Upper lobe of left lung (tissue), 6 donors: ENCODE data around the gene SLC25A13. TPM values are rescaled to one million over a fixed set of nuclear protein-coding genes. Genes with fewer than 3 reads are reported as not detected.

Experiments used
- ATAC-seq, 2 donors: fragments of 200-7000 bp; cut with Tn5 transposase; one replicate each; pipeline ENCODE4 v1.9.1; 2022; ENCODE audit warnings: mild to moderate bottlenecking in 2 of 2, moderate library complexity in 2 of 2; ENCODE audit not compliant: low FRiP score in 2 of 2
- DNase-seq, 2 donors: peaks; one replicate each; pipeline ENCODE4 v3.0.0-alpha.2; 2019 to 2020
- H3K27ac ChIP-seq, 4 donors: fragments of 200-600 bp; sonication (generic); one replicate each; pipeline ENCODE4 v1.5.1; 2016 to 2019
- H3K27me3 ChIP-seq, 4 donors: fragments of 200-600 bp; sonication (generic); one replicate each; pipeline ENCODE4 v1.5.1; 2017 to 2019
- H3K36me3 ChIP-seq, 4 donors: fragments of 200-600 bp; sonication (generic); one replicate each; pipeline ENCODE4 v1.5.1; 2016 to 2019
- H3K4me1 ChIP-seq, 4 donors: fragments of 200-600 bp; sonication (generic); one replicate each; pipeline ENCODE4 v1.5.1; 2018 to 2019
- H3K4me3 ChIP-seq, 4 donors: fragments of 200-600 bp; sonication (generic); one replicate each; pipeline ENCODE4 v1.5.1; 2017 to 2019; ENCODE audit warnings: mild to moderate bottlenecking in 2 of 4, moderate library complexity in 1 of 4
- H3K9me3 ChIP-seq, 4 donors: fragments of 200-600 bp; sonication (generic); one replicate each; pipeline ENCODE4 v1.5.1; 2018 to 2019
- EP300 ChIP-seq, 4 donors: sonication (generic); formaldehyde crosslinking; IDR thresholded peaks; one replicate each; pipeline ENCODE4 v1.5.1; 2017; ENCODE audit warnings: antibody characterized with exemption in 4 of 4, control low read depth in 2 of 4
- POLR2A ChIP-seq, 4 donors: fragments of 450-650 bp; IDR thresholded peaks; one replicate each; pipeline ENCODE4 v1.5.1; 2016 to 2017; ENCODE audit warnings: antibody characterized with exemption in 4 of 4, mild to moderate bottlenecking in 2 of 4
- POLR2AphosphoS5 ChIP-seq, 2 donors: sonication (generic); formaldehyde crosslinking; IDR thresholded peaks; one replicate each; pipeline ENCODE4 v1.5.1; 2017; ENCODE audit warnings: antibody characterized with exemption in 2 of 2
- WGBS, 2 donors: methylation state at CpG; one replicate each; pipeline ENCODE4 v1.1.5; 2017 to 2018; 5-methylcytosine and 5-hydroxymethylcytosine counted together
- total RNA-seq, 6 donors: library from RNA; depleted of rRNA in 4 of 6; stranded (reverse); fragments of >200 nt in 4 of 6; gene quantifications; one replicate each; pipeline versions ENCODE4 v1.1.0 to v1.2.1, GENCODE V29; 2016 to 2021
- TF ChIP-seq, protein P1 (sequence below), 6 experiments: fragments of 450-650 bp in 4 of 6; fragments of 200-600 bp in 2 of 6; sonication (generic) in 2 of 6; IDR thresholded peaks; one replicate each; pipeline ENCODE4 v1.5.1; 2016 to 2019; ENCODE audit warnings: antibody characterized with exemption in 6 of 6
- donor health status: DM: no; HTN: no; CAD: no; lungs with moderate emphysema.
- donor health status: DM: no; HTN: yes; CAD: no; lungs with severe emphysema.

SLC25A13 gene
- total RNA-seq, 6 donors from 2014 or later: 21.4 to 39.7 (median 30.8) TPM

DNA sequence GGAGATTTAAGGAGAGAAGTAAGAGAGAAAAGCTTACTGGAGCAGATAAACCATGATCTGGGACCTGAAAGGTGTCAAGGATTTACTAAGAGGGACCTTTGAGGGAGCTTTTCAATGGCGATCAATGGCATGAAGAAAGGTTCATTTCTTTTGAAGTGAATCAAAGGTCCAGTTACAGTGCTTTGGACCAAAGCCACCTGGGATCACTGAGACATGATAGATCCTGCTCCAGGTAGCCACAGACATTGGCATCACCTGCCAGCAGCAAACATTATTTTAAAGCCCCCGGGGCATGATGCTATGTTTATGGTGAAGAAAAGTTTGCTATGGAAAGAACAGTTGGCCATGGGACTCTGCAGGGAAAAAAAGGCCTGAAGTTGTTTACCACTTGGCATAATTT, 109.4 kb downstream of the SLC25A13 start:
- Histone ChIP-seq H3K27me3 (no peaks in the 10 kb centered on the region), H3K4me1 (no peaks in the 10 kb centered on the region), H3K27ac (no peak overlapping the region), H3K4me3 (no peak overlapping the region), H3K36me3 (peaks cover 0 to 11% (median 1%) of the 10 kb centered on the region in 4 donors), H3K9me3 (no peaks in the 10 kb centered on the region)
- DNase-seq (no peak), ATAC-seq (no peak)
- TF ChIP-seq POLR2AphosphoS5 (IDR thresholded peaks at IDR 0.05) (no peak), POLR2A (IDR thresholded peaks at IDR 0.05) (no peak), EP300 (IDR thresholded peaks at IDR 0.05) (no peak)
- TF ChIP-seq, protein P1, sequence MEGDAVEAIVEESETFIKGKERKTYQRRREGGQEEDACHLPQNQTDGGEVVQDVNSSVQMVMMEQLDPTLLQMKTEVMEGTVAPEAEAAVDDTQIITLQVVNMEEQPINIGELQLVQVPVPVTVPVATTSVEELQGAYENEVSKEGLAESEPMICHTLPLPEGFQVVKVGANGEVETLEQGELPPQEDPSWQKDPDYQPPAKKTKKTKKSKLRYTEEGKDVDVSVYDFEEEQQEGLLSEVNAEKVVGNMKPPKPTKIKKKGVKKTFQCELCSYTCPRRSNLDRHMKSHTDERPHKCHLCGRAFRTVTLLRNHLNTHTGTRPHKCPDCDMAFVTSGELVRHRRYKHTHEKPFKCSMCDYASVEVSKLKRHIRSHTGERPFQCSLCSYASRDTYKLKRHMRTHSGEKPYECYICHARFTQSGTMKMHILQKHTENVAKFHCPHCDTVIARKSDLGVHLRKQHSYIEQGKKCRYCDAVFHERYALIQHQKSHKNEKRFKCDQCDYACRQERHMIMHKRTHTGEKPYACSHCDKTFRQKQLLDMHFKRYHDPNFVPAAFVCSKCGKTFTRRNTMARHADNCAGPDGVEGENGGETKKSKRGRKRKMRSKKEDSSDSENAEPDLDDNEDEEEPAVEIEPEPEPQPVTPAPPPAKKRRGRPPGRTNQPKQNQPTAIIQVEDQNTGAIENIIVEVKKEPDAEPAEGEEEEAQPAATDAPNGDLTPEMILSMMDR (IDR thresholded peaks at IDR 0.05): no peak
- 93 to 97% methylated on average over 2 of the region's 2 CpGs for WGBS, 2 donors

DNA sequence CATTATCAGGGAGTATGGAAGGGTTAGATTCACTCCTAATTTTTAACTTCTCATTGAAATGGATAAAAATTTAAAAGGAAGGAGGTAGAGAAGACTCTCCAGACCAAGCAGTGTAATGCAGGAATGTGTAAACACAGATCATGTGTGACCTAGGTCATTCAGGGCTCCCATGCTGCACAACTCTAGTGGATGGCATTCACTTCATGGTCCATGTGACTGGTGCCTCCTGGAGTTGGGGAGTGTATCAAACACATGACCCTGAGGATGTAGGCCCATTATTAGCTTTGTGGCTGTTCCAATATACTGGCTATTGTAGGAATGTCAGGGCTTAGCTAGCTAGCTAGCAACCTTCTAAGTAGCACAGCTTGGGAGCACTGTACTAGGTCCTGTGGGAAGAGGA, 109.9 kb downstream of the SLC25A13 start:
- Histone ChIP-seq H3K4me3 (no peak overlapping the region), H3K4me1 (no peaks in the 10 kb centered on the region), H3K27ac (no peak overlapping the region), H3K36me3 (peaks cover 0 to 11% (median 1%) of the 10 kb centered on the region in 4 donors), H3K27me3 (no peaks in the 10 kb centered on the region), H3K9me3 (no peaks in the 10 kb centered on the region)
- ATAC-seq: no peak
- DNase-seq: no peak
- no peak for TF ChIP-seq POLR2A (IDR thresholded peaks at IDR 0.05)
- TF ChIP-seq EP300 (IDR thresholded peaks at IDR 0.05): no peak
- no peak for TF ChIP-seq POLR2AphosphoS5 (IDR thresholded peaks at IDR 0.05)
- TF ChIP-seq, protein P1 (IDR thresholded peaks at IDR 0.05): no peak

DNA sequence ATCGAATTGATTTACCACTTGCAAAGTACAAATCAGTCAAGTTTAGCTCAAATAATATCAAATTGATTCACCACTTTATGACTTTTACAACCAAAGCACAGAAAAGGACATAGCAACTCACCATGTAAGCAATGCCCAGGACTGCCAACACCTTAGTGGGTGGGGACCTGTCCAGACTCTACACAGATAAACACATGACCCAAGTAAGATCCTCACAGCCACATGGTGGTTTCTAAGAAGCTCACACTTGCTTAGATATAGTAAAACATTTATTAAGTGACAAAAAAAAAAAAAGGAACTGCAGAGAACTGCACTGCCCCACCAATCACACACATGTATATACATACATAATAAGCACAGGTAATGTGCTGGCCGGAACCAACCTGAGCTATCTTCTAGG, 116.2 kb downstream of the SLC25A13 start:
- ATAC-seq: no peak
- H3K9me3 ChIP-seq: no peaks in the 10 kb centered on the region
- TF ChIP-seq EP300 (IDR thresholded peaks at IDR 0.05) (no peak), POLR2AphosphoS5 (IDR thresholded peaks at IDR 0.05) (no peak), POLR2A (IDR thresholded peaks at IDR 0.05) (no peak)
- TF ChIP-seq, protein P1 (IDR thresholded peaks at IDR 0.05): no peak
- peaks cover 0 to 14% (median 1%) of the 10 kb centered on the region in 4 donors for H3K36me3 ChIP-seq
- DNase-seq: no peak
- no peak overlapping the region for H3K4me3 ChIP-seq
- no peaks in the 10 kb centered on the region for H3K27me3 ChIP-seq
- 93 to 96% methylated on average over 2 of the region's 2 CpGs for WGBS, 2 donors
- no peak overlapping the region for H3K27ac ChIP-seq
- no peaks in the 10 kb centered on the region for H3K4me1 ChIP-seq

DNA sequence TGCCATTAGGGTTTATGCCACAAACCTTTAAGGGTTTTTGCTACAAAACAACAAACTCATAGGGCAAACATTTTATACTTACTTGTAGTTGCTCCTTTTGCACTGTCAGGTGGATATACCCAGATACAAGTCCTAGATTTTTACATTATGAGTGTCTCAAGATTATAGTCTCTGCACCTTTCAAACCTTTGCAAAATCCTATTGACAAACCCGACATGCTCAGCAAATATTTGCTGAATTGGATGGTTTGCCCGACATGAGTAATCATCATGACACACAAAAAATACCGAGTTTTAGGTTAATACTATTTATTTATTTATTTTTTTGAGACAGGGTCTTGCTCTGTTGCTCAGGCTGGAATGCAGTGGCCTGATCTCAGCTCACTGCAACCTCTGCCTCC, 117.3 kb downstream of the SLC25A13 start:
- Histone ChIP-seq H3K4me3 (no peak overlapping the region), H3K27me3 (no peaks in the 10 kb centered on the region), H3K27ac (no peak overlapping the region), H3K4me1 (no peaks in the 10 kb centered on the region), H3K9me3 (no peaks in the 10 kb centered on the region), H3K36me3 (peaks cover 0 to 14% (median 1%) of the 10 kb centered on the region in 4 donors)
- no peak for TF ChIP-seq POLR2AphosphoS5 (IDR thresholded peaks at IDR 0.05)
- TF ChIP-seq, protein P1 (IDR thresholded peaks at IDR 0.05): no peak
- TF ChIP-seq POLR2A (IDR thresholded peaks at IDR 0.05): no peak
- no peak for TF ChIP-seq EP300 (IDR thresholded peaks at IDR 0.05)
- DNase-seq (no peak), ATAC-seq (no peak)
- 90 to 92% methylated on average over 3 of the region's 3 CpGs for WGBS, 2 donors

DNA sequence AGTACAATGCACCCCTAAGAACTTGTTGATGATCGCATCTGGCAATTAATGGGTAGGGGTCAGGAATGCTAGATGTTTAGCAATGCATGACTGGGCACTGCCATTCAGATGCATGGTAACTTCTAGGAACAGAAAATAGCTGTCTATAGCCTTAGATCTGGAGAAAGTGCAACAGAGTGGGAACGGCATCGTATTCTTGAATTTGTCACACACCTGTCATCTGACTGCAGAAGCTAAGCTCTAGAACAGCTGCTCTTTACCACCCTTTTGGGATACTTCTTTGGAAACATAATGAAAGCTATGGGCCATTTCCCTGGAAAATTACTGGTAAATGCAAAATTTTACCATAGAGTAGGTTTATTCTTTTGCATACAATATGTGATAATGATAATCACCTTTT, 118.1 kb downstream of the SLC25A13 start:
- Histone ChIP-seq H3K36me3 (peaks cover 0 to 14% (median 1%) of the 10 kb centered on the region in 4 donors), H3K4me1 (no peaks in the 10 kb centered on the region), H3K4me3 (no peak overlapping the region), H3K9me3 (no peaks in the 10 kb centered on the region), H3K27ac (no peak overlapping the region), H3K27me3 (no peaks in the 10 kb centered on the region)
- DNase-seq: no peak
- no peak for ATAC-seq
- no peak for TF ChIP-seq EP300 (IDR thresholded peaks at IDR 0.05)
- no peak for TF ChIP-seq POLR2A (IDR thresholded peaks at IDR 0.05)
- TF ChIP-seq, protein P1 (IDR thresholded peaks at IDR 0.05): no peak
- no peak for TF ChIP-seq POLR2AphosphoS5 (IDR thresholded peaks at IDR 0.05)
- WGBS, 2 donors: 92 to 99% methylated on average over 3 of the region's 3 CpGs
